AML-193 (cell line): ENCODE data around the gene TNFRSF14.

Source experiments
- DNase-seq, 2 experiments: peaks; one replicate each; lab custom pipeline; 2025; lab: John Stamatoyannopoulos, UW

The TNFRSF14 gene

GRCh38 chr1:2588661-2589430 lies 32.7 kb downstream of the TNFRSF14 start:
- no peak for DNase-seq

GRCh38 chr1:2589431-2590232 lies 33.5 kb downstream of the TNFRSF14 start:
- no peak for DNase-seq

- no peak for DNase-seq
Measured at GRCh38 chr1:2590233-2591141, 34.3 kb downstream of the TNFRSF14 start.

- no peak for DNase-seq
Measured at GRCh38 chr1:2591233-2591580, 35.0 kb downstream of the TNFRSF14 start.

- DNase-seq = no peak
Measured at GRCh38 chr1:2591581-2592261, 35.5 kb downstream of the TNFRSF14 start.

- DNase-seq = no peak
Measured at GRCh38 chr1:2592672-2593071, 36.5 kb downstream of the TNFRSF14 start.

- DNase-seq = no peak
Measured at GRCh38 chr1:2593251-2593878, 37.2 kb downstream of the TNFRSF14 start.

GRCh38 chr1:2594001-2594640 lies 38.0 kb downstream of the TNFRSF14 start:
- no peak for DNase-seq

GRCh38 chr1:2594641-2595131 lies 38.5 kb downstream of the TNFRSF14 start:
- no peak for DNase-seq

- no peak for DNase-seq
Measured at GRCh38 chr1:2595261-2595811, 39.2 kb downstream of the TNFRSF14 start.

GRCh38 chr1:2595812-2596529 lies 39.8 kb downstream of the TNFRSF14 start:
- DNase-seq = no peak

- no peak for DNase-seq
Measured at GRCh38 chr1:2596530-2597333, 40.6 kb downstream of the TNFRSF14 start.

- no peak for DNase-seq
Measured at GRCh38 chr1:2597441-2598328, 41.5 kb downstream of the TNFRSF14 start.

GRCh38 chr1:2598329-2598931 lies 42.3 kb downstream of the TNFRSF14 start:
- no peak for DNase-seq

- no peak for DNase-seq
Measured at GRCh38 chr1:2601721-2602303, 45.6 kb downstream of the TNFRSF14 start.

- no peak for DNase-seq
Measured at GRCh38 chr1:2602311-2602835, 46.2 kb downstream of the TNFRSF14 start.
